HG03439 (cell line): ENCODE data around the gene ABO.
"Not testable (repeated sequence)": the region's sequence is repeated elsewhere in the genome, so short reads cannot be mapped to it uniquely, and the experiment has no call there.

Source experiments
- ATAC-seq: cut with Tn5 transposase; IDR thresholded peaks from one replicate; pipeline ENCODE4 v1.9.1; 2021; ENCODE audit warnings: mild to moderate bottlenecking, moderate library complexity; ENCODE audit not compliant: unreplicated experiment

The ABO gene

GRCh38 chr9:133264235-133264764, 10.7 kb downstream of the ABO start:
- ATAC-seq: no peak

- ATAC-seq: no peak
Observed at GRCh38 chr9:133263557-133263956, 11.4 kb downstream of the ABO start.

- no peak for ATAC-seq
Observed at GRCh38 chr9:133262226-133262625, 12.8 kb downstream of the ABO start.

- ATAC-seq: no peak
Observed at GRCh38 chr9:133261753-133262120, 13.3 kb downstream of the ABO start.

GRCh38 chr9:133261103-133261752, 13.8 kb downstream of the ABO start:
- no peak for ATAC-seq

GRCh38 chr9:133260334-133261102, 14.5 kb downstream of the ABO start:
- no peak for ATAC-seq

GRCh38 chr9:133258061-133259015, 16.7 kb downstream of the ABO start:
- no peak for ATAC-seq

- no peak for ATAC-seq
Observed at GRCh38 chr9:133257465-133257956, 17.5 kb downstream of the ABO start.

- ATAC-seq: no peak
Observed at GRCh38 chr9:133256686-133257091, 18.3 kb downstream of the ABO start.

GRCh38 chr9:133256136-133256461, 18.9 kb downstream of the ABO start:
- no peak for ATAC-seq

- no peak for ATAC-seq
Observed at GRCh38 chr9:133255371-133256135, 19.4 kb downstream of the ABO start.

- no peak for ATAC-seq
Observed at GRCh38 chr9:133254471-133254870, 20.5 kb downstream of the ABO start.

- no peak for ATAC-seq
Observed at GRCh38 chr9:133253268-133253667, 21.7 kb downstream of the ABO start.

- no peak for ATAC-seq
Observed at GRCh38 chr9:133252301-133253020, 22.5 kb downstream of the ABO start.

GRCh38 chr9:133251773-133252172, 23.2 kb downstream of the ABO start:
- ATAC-seq: no peak

- ATAC-seq: not testable (repeated sequence)
Observed at GRCh38 chr9:133251221-133251620, 23.8 kb downstream of the ABO start.

GRCh38 chr9:133250741-133251170, 24.2 kb downstream of the ABO start:
- no peak for ATAC-seq

- no peak for ATAC-seq
Observed at GRCh38 chr9:133249337-133249736, 25.7 kb downstream of the ABO start.

GRCh38 chr9:133248726-133249295, 26.2 kb downstream of the ABO start:
- no peak for ATAC-seq
